NCI-H2227 treated with DMSO at 0.1 percent for 48 hours (cell line): Measurements from ENCODE around the gene PRR14L.
"Not testable (repeated sequence)": the region's sequence is repeated elsewhere in the genome, so short reads cannot be mapped to it uniquely, and the experiment has no call there.

ENCODE experiments used
- DNase-seq: peaks from one replicate; lab custom pipeline; 2025; lab: John Stamatoyannopoulos, UW

The PRR14L gene

DNA sequence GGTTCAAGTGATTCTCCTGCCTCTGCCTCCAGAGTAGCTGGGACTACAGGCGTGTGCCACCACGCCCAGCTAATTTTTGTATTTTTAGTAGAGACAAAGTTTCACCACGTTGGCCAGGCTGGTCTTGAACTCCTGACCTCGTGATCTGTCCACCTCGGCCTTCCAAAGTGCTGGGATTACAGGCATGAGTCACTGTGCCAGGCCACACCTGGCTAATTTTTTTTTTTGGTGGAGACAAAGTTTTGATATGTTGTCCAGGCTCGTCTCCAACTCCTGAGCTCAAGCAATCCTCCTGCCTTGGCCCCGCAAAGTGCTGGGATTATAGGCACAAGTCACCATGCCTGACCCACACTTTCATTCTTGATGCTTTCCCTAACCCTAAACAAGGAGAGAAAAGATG, 9.6 kb downstream of the PRR14L start:
- DNase-seq, result not testable (repeated sequence)

DNA sequence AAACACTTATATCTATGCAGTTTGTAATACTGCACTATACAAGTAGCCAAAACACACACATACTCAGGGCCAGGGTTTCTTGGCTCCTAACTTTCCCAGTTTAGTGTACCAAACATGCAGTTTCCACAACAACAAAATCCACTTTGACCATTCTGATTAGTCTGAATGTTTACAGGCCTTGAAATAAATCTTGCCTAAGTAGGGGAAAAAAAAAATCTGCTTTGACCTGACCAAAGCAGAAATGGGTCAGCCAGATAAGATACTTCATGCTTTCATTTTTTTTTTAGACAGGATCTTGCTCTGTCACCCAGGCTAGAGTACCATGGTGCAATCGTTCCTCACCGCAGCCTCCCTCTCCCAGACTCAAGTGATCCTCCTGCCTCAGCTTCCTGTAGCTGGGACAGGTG, 10.1 kb downstream of the PRR14L start:
- no peak for DNase-seq

DNA sequence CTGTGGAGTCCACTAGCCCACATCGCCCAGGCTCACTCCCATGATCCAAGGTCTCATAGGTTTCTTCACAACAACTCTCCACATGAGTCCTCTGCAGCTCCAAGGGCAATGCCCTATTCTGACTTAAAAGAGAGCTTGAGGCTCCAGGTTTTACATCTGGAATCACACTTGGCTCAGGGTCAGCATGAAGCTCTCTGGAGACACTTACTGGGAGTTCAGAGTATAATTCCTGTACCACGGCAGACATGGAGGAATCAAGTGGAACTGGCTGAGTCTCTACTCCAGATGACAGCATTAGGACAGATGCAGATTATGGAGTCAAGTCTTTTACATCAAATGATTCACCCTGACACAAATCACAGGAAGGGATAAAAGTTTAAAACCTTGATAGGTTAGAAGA, 11.4 kb downstream of the PRR14L start:
- no peak for DNase-seq

DNA sequence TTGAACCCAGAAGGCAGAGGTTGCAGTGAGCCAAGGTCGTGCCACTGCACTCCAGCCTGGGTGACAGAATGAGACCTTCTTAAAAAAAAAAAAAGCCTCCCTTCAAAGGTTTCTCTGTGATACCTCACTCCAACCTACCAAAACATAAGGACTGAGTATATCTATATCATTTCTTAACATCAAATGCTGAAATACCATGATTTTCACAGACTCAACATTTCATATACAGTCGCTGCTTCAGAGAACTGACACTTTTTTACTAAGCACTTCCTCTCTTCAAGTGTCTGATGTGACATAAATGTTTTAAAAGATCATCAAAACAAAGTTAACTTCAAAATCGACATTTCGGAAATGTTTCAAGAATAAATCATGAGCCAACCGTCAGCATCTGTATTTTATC, 12.0 kb downstream of the PRR14L start:
- DNase-seq, result no peak

DNA sequence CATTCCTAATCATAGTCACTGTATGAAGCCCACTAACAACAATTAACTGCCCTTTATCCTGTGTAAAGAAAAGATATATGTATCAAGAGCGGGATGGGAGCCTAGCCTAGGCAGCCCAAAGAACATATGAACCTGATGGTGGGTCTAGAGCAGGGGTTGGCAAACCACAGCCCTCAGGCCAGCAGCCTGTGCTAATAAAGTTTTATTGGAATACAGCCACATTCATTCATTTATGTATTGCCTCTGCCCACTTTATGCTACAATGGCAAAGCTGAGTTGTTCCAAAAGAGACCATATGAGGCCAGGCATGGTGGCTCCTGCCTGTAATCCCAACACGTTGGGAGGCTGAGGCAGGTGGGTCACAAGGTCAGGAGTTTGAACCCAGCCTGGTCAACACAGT, 13.5 kb downstream of the PRR14L start:
- no peak for DNase-seq

DNA sequence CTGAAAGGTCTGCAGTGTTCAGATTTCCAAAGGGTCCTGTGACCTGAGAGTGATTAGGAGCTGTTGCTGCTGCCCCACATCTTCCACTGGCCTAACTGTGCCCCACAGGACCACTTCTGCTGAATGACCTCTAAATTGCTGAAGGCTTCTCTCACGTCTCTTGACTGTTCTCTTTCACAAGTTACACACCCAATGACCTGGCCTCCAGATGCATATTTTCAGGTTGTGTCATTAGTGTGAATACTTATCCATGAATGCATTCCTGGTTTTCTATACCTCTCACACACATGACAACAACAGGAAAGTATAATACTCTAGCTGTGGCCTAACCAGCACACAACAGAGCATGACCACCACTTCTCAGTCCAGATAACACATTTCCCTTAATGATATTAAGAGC, 15.4 kb downstream of the PRR14L start:
- no peak for DNase-seq

DNA sequence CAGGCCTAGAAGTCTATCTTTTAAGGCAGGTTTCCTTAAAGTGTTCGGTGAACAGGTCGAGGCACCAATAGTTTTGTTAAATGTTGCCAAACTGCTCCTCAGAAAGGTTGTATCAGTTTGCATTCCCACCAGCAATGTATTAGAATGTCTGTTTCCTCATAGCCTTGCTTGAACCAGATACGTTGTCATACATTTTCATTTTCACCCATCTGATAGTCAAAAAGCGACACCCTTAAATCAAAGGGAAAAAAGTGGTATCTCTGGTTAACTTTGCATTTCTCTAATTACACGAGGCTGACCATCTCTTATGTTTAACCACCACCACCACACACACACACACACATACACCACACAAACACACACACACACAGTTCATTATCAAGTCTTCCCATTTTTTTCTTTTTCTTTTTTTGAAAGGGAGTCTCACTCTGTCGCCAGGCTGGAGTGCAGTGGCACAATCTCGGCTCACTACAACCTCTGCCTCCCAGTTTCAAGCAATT, 16.3 kb downstream of the PRR14L start:
- no peak for DNase-seq

DNA sequence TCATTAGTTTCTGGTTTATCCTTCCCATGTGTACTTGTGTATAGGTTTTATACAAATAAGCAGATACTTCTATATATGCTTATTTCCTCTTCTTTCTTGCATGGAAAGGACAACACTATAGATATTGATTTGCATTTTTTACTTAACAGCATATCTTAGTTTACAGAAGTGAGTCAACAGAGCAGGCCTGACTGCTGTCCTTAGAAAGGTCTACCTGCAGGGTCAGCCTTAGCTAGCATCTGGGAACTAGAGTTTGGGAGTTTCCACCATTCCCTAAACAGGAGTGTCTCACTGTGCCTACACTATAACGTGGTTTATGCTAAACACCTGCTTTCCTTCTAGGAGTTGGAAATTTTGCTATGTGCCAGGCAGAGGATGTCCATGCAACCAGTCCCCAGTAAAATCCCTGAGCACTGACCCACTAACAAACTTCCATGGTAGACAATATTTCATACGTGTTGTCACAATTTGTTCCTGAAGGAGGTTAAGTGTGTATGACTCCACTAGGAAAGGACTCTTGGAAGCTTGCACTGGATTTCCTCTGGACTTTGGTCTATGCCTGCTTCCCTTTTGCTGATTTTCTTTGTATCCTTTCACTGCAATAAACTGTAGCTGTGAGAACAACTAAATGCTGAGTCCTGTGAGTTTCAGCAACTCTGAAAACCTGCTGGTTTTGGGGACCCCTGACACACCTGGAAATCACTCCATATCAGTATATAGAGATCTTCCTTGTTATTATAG, 17.7 kb downstream of the PRR14L start:
- no peak for DNase-seq

DNA sequence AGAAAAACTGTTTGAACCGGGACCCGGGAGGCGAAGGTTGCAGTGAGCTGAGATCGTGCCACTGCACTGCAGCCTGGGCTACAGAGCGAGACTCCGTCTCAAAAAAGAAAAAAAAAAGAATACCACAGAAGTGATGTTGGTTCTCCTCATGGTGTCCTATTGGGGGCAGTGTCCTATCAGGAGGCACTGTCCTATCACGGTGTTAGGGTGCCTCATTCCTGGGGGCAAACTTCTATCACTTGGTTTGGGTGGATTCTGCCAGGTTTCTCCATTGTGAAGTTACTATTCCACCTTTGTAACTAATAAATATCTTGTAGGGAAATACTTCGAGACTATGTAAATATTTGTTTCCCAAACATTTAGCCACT, 19.6 kb downstream of the PRR14L start:
- DNase-seq, result no peak

DNA sequence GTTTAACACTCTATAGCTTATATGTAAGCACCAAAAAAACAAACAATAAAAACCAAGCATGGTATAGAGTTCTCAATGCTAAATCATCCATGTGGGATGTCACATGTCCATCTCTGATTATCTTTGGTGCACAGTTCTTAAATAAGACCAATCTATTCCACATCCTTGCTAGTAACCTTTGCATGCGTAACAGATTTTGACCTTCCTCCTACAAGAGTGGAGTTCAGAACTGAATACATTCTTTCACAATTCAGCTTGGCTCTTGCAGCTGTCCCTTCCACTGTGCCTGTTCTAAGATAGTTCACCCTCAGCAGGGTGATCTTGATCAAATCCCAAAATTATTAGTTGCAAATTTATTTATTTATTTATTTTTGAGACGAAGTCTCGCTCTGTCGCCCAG, 21.1 kb downstream of the PRR14L start:
- DNase-seq, result no peak

DNA sequence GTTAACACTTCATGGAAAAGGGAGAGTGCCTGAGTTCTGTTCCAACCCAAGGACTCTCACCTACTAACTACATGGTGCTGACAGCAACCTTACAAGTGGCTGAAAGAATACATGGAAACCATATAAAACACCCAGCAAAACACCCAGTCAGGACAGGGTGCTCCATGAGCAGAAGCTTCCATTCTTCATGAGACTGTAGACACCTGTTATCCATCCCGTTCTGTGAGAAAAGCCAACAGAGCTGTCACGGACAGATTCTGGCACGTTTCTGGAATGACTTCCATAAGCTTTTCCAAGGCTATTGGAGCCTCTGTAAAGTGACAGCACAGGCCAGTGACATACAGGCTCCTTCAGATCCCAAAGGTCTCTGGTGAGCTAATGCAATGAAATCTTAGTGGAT, 23.2 kb downstream of the PRR14L start:
- no peak for DNase-seq

DNA sequence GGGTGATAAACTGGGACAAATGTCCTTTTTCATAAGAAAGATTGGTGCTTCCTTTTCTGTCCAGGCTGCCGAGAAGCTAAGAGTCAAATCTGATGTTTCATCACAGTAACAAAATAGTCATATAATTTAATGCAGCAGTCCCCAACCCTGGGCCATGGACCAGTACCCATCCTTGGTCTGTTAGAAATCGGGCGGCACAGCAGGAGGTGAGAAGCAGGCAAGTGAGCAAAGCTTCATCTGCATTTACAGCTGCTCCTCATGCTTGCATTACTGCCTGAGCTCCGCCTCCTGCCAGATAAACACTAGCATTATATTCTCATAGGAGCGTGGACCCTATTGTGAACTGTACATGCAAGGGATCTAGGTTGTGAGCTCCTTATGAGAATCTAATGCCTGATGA, 26.2 kb downstream of the PRR14L start:
- no peak for DNase-seq

DNA sequence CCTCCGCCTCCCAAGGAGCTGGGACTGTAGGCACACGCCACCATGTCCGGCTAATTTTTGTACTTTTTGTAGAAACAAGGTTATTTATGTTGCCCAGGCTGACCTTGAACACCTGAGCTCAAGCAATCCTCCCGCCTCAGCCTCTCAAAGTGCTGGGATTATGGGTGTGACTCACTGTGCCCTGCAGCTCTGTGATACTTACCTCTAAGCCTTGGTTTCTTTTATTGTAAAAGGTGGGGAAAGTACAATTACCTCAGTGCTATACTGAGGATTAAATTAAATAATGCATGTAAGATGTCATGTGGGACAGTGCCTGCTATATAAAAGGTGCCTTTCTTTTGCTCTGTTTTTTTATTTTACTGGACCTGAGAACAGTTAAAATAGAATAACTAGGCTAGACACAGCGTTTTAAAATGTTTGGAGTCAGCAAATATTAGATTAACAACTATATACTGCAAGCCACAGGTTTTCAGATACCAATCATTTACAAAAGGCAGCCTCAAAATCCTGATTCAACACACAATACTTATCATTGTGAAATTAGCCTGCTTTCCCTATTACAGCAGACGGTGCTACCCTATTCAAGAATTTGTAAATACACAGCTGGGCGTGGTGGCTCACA, 30.0 kb downstream of the PRR14L start:
- no peak for DNase-seq

DNA sequence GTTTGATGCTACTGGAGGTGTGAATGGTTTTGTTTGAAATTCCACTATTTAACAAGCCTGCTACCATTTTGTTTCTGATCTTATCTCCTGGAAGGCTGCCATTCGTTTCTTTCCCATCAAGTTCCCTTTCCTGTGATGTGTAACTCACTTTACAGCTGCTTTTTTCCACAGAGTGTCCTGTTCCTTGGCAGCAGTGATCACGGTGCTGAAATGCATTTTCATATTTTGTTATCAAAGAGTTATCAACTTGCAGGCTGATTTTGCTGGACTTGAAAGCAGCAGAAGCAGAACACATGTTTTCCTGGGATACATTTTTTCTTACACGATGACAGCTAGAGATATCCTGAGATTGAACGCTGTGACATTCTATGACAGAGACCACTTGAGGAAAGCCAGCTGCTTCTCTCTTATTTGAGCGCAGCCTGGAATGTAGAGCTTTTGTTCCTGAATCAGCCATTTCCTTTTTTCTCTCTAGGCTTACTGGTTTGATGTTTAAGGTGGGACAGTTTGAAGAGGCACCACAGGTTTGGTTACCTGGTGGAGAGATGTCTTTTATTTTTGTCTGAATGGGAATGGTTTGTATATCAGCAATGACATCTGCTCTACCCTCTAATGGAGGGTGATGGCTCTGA, 34.7 kb downstream of the PRR14L start:
- no peak for DNase-seq

DNA sequence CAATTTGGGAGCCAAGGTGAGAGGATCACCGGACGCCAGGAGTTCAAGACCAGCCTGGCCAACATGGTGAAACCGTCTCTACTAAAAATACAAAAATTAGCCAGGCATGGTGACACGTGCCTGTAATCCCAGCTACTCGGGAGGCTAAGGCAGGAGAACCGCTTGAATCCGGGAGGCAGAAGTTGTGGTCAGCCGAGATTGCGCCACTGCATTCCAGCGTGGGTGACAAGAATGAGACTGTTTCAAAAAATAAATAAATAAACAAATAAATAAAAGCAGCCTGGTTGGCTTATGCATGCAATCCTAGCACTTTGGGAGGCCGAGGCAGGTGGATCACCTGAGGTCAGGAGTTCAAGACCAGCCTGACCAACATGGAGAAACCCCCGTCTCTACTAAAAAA, 38.7 kb downstream of the PRR14L start:
- not testable (repeated sequence) for DNase-seq

DNA sequence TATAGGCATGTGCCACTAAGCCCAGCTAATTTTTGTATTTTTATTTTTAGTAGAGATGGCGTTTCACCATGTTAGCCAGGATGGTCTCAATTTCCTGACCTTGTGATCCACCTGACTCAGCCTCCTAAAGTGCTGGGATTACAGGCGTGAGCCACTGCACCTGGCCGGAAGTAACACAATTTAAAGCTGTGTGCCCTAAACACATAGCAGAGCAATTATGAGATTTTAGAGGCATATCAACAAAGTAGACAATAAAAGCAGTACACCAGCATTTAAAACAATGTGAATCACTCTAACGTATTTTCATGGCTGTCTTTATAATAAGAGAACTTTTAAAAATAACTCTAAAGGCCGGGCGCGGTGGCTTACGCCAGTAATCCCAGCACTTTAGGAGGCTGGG, 42.4 kb downstream of the PRR14L start:
- no peak for DNase-seq

DNA sequence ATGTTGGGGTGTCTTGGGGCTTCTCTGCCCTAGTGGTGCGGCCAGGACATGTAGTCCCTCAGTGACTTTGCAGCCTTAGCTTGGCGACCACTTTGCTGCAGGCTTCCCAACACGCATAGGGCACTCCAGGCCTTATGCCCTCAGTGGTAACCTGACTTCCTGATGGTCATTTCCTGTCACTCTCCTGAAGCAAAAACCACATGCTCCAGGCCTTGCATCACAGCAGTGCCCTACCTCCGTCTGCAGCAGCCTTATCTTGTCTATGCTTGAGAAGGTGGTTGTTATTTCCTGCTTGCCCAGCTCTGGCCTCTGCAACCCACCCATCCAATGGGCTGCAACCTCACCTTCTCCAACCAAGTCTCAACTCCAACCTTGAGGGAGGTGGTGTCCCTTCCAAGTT, 54.5 kb downstream of the PRR14L start:
- DNase-seq, result no peak

DNA sequence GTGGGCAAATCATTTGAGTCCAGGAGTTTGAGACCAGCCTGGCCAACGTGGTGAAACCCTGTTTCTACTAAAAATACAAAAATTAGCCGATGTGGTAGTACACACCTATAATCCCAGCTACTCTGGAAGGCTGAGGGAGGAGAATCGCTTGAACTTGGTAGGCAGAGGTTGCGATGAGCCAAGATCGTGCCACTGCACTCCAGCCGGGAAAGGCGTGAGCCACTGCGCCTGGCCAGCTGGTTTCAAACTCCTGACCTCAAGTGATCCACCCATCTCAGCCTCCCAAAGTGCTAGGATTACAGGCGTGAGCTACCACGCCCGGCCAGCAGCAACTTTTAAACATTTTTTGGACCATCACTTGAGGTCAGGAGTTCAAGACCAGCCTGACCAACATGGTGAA, 55.9 kb downstream of the PRR14L start:
- not testable (repeated sequence) for DNase-seq

DNA sequence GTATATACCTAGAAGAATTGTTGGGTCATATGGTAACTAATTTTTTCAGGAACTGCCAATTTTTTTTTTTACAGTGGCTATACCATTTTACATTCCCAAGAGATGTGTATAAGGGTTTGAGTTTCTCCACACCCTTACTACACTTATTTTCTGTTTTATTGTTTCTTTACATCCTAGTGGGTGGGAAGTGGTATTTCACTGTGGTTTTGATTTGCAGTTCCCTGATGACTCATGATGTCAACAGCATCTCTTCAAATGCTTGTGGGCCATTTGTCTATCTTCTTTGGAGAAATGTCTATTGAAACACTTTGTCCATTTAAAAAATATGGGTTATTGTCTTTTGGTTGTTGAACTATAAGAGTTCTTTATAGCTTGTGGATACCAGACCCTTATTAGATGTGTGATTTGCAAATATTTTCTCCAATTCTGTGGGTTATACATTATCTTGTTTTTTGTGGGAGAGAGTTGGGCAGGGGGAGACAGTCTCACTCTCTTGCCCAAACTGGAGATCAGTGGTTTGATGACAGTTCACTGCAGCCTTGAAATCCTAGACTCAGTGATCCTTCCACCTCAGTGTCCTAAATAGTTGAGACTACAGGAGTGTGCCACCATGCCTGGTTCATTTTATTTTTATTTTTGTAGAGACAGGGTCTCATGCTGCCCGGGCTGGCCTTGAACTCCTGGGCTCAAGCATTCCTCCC, 57.6 kb downstream of the PRR14L start:
- no peak for DNase-seq

DNA sequence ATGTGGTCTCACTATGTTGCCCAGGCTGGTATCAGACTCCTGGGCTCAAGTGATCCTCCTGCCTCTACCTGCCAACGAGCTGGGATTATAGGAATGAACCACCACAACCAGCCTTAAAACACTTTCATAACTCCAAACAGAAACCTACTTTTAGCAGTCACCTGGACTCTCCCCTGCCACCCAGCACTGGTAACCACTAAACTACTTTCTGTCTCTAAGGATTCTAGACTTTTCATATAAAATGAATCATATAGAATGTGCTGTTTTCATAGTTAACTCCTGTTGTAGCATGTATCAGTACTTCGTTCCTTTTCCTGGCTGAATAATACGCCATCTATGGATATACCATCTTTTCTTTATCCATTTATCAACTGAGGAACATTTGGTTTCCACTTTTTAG, 58.5 kb downstream of the PRR14L start:
- no peak for DNase-seq

DNA sequence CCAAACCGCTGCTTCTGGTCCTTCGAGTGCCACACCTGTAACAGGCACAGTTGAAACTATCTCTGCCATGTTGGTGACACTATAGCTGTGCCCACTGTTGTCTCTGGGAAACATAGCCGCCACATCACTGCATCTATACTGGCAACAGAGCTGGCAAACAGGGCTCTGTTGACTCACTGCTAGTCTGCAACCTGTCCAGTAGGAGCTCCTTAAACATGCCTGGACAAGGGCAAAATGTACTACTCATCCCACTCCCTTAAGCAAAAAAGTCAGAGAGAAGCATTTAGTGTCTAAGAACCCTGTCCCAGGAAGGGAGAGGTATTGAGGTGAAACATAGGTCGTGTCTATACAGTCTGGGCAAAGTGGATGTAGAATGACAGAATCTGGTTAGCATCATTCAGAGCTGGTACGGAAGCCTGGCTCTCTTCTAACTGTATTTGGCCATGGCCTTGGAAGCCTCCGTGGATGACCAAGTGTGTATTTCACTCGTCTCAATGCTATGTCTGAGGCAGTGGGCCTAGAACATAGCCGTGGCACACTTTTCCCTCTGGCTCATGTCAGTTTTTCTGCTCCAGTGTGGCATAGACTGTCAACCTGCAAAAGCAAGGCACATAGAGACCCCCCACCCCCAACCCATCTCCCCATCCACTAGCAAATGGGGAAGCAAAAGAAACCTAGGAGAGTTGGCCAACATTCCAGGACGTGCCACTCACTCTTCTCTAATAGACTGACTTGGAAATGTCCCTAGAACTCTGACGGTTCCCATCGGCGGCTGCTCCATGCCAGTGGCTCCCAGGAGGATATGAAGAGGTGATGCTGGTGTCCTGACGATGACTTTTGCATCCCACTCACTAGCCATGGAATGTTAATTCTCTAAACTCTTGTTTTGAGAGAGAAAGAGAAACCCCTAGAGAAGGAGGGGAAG, 66.5 kb downstream of the PRR14L start:
- DNase-seq, result no peak

DNA sequence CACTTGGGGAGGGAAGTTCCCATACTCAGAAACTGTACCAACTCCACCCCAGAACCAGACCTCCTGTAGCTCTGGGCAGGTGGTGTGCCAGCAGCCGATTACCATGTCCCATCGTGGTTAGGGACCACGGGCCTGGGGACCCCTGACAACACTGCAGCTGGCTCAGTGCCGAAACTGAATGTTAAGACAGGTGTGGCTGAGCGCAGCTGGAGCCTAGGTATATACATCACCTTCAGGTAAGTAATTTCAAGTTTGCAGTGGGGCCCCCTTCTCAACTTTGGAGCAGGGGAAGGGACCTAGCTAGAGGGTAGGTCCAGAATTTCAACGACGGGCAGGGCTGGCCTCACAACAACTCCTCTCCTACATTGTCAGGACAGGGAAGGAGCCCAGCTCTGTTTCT, 67.2 kb downstream of the PRR14L start:
- no peak for DNase-seq
